Measurements from ENCODE around the gene TLCD3A.
"Not testable (repeated sequence)": the region's sequence is repeated elsewhere in the genome, so short reads cannot be mapped to it uniquely, and the experiment has no call there.

GRCh38 chr17:789931-790873 lies 57.8 kb downstream of the TLCD3A start:
- TF ChIP-seq, protein P1, sequence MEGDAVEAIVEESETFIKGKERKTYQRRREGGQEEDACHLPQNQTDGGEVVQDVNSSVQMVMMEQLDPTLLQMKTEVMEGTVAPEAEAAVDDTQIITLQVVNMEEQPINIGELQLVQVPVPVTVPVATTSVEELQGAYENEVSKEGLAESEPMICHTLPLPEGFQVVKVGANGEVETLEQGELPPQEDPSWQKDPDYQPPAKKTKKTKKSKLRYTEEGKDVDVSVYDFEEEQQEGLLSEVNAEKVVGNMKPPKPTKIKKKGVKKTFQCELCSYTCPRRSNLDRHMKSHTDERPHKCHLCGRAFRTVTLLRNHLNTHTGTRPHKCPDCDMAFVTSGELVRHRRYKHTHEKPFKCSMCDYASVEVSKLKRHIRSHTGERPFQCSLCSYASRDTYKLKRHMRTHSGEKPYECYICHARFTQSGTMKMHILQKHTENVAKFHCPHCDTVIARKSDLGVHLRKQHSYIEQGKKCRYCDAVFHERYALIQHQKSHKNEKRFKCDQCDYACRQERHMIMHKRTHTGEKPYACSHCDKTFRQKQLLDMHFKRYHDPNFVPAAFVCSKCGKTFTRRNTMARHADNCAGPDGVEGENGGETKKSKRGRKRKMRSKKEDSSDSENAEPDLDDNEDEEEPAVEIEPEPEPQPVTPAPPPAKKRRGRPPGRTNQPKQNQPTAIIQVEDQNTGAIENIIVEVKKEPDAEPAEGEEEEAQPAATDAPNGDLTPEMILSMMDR (IDR thresholded peaks at IDR 0.05), result not testable (repeated sequence)
- TF ChIP-seq POLR2AphosphoS5 (IDR thresholded peaks at IDR 0.05), result not testable (repeated sequence)

Measured in gastroesophageal sphincter (tissue), 3 donors.